SU-DHL-6 (cell line): Measurements from ENCODE around the gene LRPAP1.
"Not testable (repeated sequence)": the region's sequence is repeated elsewhere in the genome, so short reads cannot be mapped to it uniquely, and the experiment has no call there.

Experiments used
- H2AFZ ChIP-seq: fragments of 200-600 bp; sonication (generic); 2 replicates; pipeline ENCODE4 v1.6.1; 2014; ENCODE audit warnings: low read depth, mild to moderate bottlenecking, moderate library complexity, mixed read lengths, antibody characterized with exemption, low read length; ENCODE audit not compliant: severe bottlenecking
- H3F3A ChIP-seq: fragments of 200-600 bp; shearing (Covaris generic); 2 replicates; pipeline ENCODE4 v1.6.0; 2016; ENCODE audit warnings: antibody characterized with exemption, mild to moderate bottlenecking; ENCODE audit not compliant: insufficient read depth
- H3K27ac ChIP-seq: fragments of 200-600 bp; sonication (generic); 2 replicates; pipeline ENCODE4 v1.5.1; 2016; ENCODE audit warnings: low read depth, mild to moderate bottlenecking, low read length, moderate library complexity, mixed read lengths
- H3K27me3 ChIP-seq: fragments of 200-600 bp; sonication (generic), shearing (Covaris generic); 2 replicates; pipeline ENCODE4 v1.6.0; 2014; ENCODE audit warnings: mild to moderate bottlenecking, low read length
- H3K36me3 ChIP-seq: fragments of 200-600 bp; sonication (generic); 2 replicates; pipeline ENCODE4 v1.6.1; 2014; ENCODE audit warnings: mild to moderate bottlenecking, low read length, mixed read lengths
- H3K4me2 ChIP-seq: fragments of 300-600, 200-600 bp; shearing (Covaris generic), sonication (generic); 2 replicates; pipeline ENCODE4 v1.6.0; 2014; ENCODE audit warnings: low read length, low read depth, mild to moderate bottlenecking; ENCODE audit not compliant: poor library complexity, severe bottlenecking
- H3K4me3 ChIP-seq: fragments of 200-600 bp; sonication (generic); 2 replicates; pipeline ENCODE4 v1.5.1; 2014; ENCODE audit warnings: antibody characterized with exemption, low read length, mild to moderate bottlenecking, mixed read lengths; ENCODE audit not compliant: insufficient read depth, poor library complexity, severe bottlenecking
- H3K79me2 ChIP-seq: fragments of 200-600 bp; sonication (generic); 2 replicates; pipeline ENCODE4 v1.6.1; 2014; ENCODE audit warnings: mild to moderate bottlenecking, low read length, moderate library complexity; ENCODE audit not compliant: insufficient read depth
- H3K9ac ChIP-seq: fragments of 200-600 bp; sonication (generic); 2 replicates; pipeline ENCODE4 v1.7.0; 2014; ENCODE audit warnings: mild to moderate bottlenecking, low read length
- H3K9me2 ChIP-seq: fragments of 200-600 bp; sonication (generic); replicated peaks from 2 replicates; pipeline ENCODE4 v1.6.1; 2014; ENCODE audit warnings: low read length; ENCODE audit not compliant: insufficient read depth
- H3K9me3 ChIP-seq: fragments of 200-600 bp; sonication (generic); 2 replicates; pipeline ENCODE4 v1.6.1; 2014; ENCODE audit warnings: low read length, mixed read lengths; ENCODE audit not compliant: insufficient read depth
- H4K20me1 ChIP-seq: fragments of 200-600 bp; sonication (generic); 2 replicates; pipeline ENCODE4 v1.6.1; 2014; ENCODE audit warnings: low read depth, mild to moderate bottlenecking, antibody characterized with exemption, low read length, moderate library complexity, mixed read lengths
- CTCF ChIP-seq: fragments of 200-600 bp; sonication (generic); IDR thresholded peaks from one replicate; pipeline ENCODE4 v1.5.1; 2017; ENCODE audit warnings: antibody characterized with exemption, mild to moderate bottlenecking, low read length, moderate library complexity; ENCODE audit not compliant: insufficient read depth, poor library complexity, severe bottlenecking
- EZH2phosphoT487 ChIP-seq: fragments of 200-600 bp; sonication (generic), shearing (Covaris generic); conservative IDR thresholded peaks from 2 replicates; pipeline ENCODE4 v1.6.1; 2018; ENCODE audit warnings: mild to moderate bottlenecking, antibody characterized with exemption, low read length, moderate library complexity, mixed read lengths

Gene LRPAP1

GRCh38 chr4:3576533-3577207, 44.4 kb upstream of the LRPAP1 start:
- H3K79me2 ChIP-seq, H3K9me2 ChIP-seq, H3K9me3 ChIP-seq, H3K27me3 ChIP-seq, H3K36me3 ChIP-seq, H2AFZ ChIP-seq, H3F3A ChIP-seq, H3K4me3 ChIP-seq, H3K9ac ChIP-seq, H3K4me2 ChIP-seq, H4K20me1 ChIP-seq, H3K27ac ChIP-seq: not testable (repeated sequence)

GRCh38 chr4:3575426-3576369, 43.5 kb upstream of the LRPAP1 start:
- H3K9me2 ChIP-seq, H3F3A ChIP-seq, H3K27me3 ChIP-seq, H3K9me3 ChIP-seq, H3K4me3 ChIP-seq, H4K20me1 ChIP-seq, H3K9ac ChIP-seq, H2AFZ ChIP-seq, H3K79me2 ChIP-seq, H3K4me2 ChIP-seq, H3K27ac ChIP-seq, H3K36me3 ChIP-seq: not testable (repeated sequence)

GRCh38 chr4:3574865-3575264, 42.6 kb upstream of the LRPAP1 start:
- not testable (repeated sequence) for H3K9me2 ChIP-seq, H3K79me2 ChIP-seq, H3F3A ChIP-seq, H3K4me2 ChIP-seq, H2AFZ ChIP-seq, H3K9ac ChIP-seq, H3K9me3 ChIP-seq, H3K36me3 ChIP-seq, H3K4me3 ChIP-seq, H3K27ac ChIP-seq, H4K20me1 ChIP-seq, H3K27me3 ChIP-seq

GRCh38 chr4:3574346-3574745, 42.1 kb upstream of the LRPAP1 start:
- H3K4me2 ChIP-seq, H3K4me3 ChIP-seq, H2AFZ ChIP-seq, H4K20me1 ChIP-seq, H3K9me3 ChIP-seq, H3K9me2 ChIP-seq, H3K27ac ChIP-seq, H3K79me2 ChIP-seq, H3K9ac ChIP-seq, H3K27me3 ChIP-seq, H3K36me3 ChIP-seq, H3F3A ChIP-seq: not testable (repeated sequence)

- no peak overlapping the region for H2AFZ ChIP-seq
- no peaks in the 10 kb centered on the region for H3K27me3 ChIP-seq
- H4K20me1 ChIP-seq = no peaks in the 10 kb centered on the region
- no peaks in the 10 kb centered on the region for H3F3A ChIP-seq
- no peaks in the 10 kb centered on the region for H3K9me3 ChIP-seq
- no peak overlapping the region for H3K4me2 ChIP-seq
- no peaks in the 10 kb centered on the region for H3K36me3 ChIP-seq
- no peak overlapping the region for H3K27ac ChIP-seq
- H3K9ac ChIP-seq = no peak overlapping the region
- no peaks in the 10 kb centered on the region for H3K79me2 ChIP-seq
- H3K4me3 ChIP-seq = no peak overlapping the region
- H3K9me2 ChIP-seq = no peaks in the 10 kb centered on the region
- TF ChIP-seq CTCF (no peak), EZH2phosphoT487 (no peak)
Measured at GRCh38 chr4:3573131-3573530, 40.9 kb upstream of the LRPAP1 start.
